GM19397 (cell line): ENCODE results near the gene CADM1.

ENCODE experiments used
- ATAC-seq: cut with Tn5 transposase; IDR thresholded peaks from one replicate; pipeline ENCODE4 v1.9.1; 2021; ENCODE audit warnings: mild to moderate bottlenecking, moderate library complexity; ENCODE audit not compliant: unreplicated experiment

The CADM1 gene

GRCh38 chr11:115504276-115505158 is at the start of gene CADM1:
Gene CADM1, minus strand, starts transcription at chr11:115504415.
- peak; percentile 80 for ATAC-seq

GRCh38 chr11:115552773-115553438 is 48.7 kb upstream of the CADM1 start:
- no peak for ATAC-seq

GRCh38 chr11:115552151-115552772 is 48.0 kb upstream of the CADM1 start:
- ATAC-seq = no peak

GRCh38 chr11:115550291-115551059 is 46.3 kb upstream of the CADM1 start:
- no peak for ATAC-seq

GRCh38 chr11:115548878-115549528 is 44.8 kb upstream of the CADM1 start:
- no peak for ATAC-seq

GRCh38 chr11:115545581-115546210 is 41.5 kb upstream of the CADM1 start:
- no peak for ATAC-seq

- no peak for ATAC-seq
Observed at GRCh38 chr11:115544422-115544948, 40.3 kb upstream of the CADM1 start.

GRCh38 chr11:115541518-115541917 is 37.3 kb upstream of the CADM1 start:
- ATAC-seq = no peak

GRCh38 chr11:115539844-115540243 is 35.6 kb upstream of the CADM1 start:
- no peak for ATAC-seq

GRCh38 chr11:115535781-115536180 is 31.6 kb upstream of the CADM1 start:
- no peak for ATAC-seq

GRCh38 chr11:115530752-115531151 is 26.5 kb upstream of the CADM1 start:
- ATAC-seq = no peak

GRCh38 chr11:115528225-115528624 is 24.0 kb upstream of the CADM1 start:
- no peak for ATAC-seq

GRCh38 chr11:115527534-115528125 is 23.4 kb upstream of the CADM1 start:
- ATAC-seq = no peak

GRCh38 chr11:115525531-115526006 is 21.4 kb upstream of the CADM1 start:
- ATAC-seq = no peak

GRCh38 chr11:115524572-115524971 is 20.4 kb upstream of the CADM1 start:
- ATAC-seq = no peak

GRCh38 chr11:115523727-115524399 is 19.6 kb upstream of the CADM1 start:
- no peak for ATAC-seq

- ATAC-seq = no peak
Observed at GRCh38 chr11:115522302-115522701, 18.1 kb upstream of the CADM1 start.

GRCh38 chr11:115521825-115522224 is 17.6 kb upstream of the CADM1 start:
- ATAC-seq = no peak
